ENCODE results near the gene CYP19A1. TPM values are rescaled to one million over a fixed set of nuclear protein-coding genes. Genes with fewer than 3 reads are reported as not detected.

Gene CYP19A1
- total and polyA plus RNA-seq, 10 of the 15 experiments (the other 5 are each of a cell fraction or from before 2014, with no cell fraction given), result 0.08 to 1.8 (median 0.70) TPM

DNA sequence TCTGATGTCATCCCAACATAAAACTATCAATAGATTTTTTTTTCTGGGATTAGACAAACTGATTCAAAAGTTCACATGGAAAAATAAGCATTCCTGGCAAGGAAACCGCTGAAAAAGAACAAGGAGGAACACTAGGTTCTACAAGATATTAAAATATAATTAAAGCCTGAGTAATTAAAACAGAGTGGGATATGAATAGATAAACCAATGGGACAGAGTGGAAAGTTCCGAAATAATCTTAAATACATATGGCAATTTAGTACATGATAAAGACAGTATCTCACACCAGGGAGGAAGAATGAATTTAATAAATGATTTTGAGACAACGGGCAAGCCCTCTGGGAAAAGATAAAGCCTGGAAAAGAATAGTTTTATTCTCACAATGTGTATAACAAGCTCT, 7.7 kb upstream of the CYP19A1 start:
- Histone ChIP-seq H4K20me1 (ENCODE audit: control insufficient read depth, insufficient read depth) (no peaks in the 10 kb centered on the region), H3K9ac (ENCODE audit: control insufficient read depth, insufficient read depth, low read length) (no peak overlapping the region), H2AFZ (ENCODE audit: control insufficient read depth, low read depth, low read length) (no peak overlapping the region), H3K4me3 (no peak overlapping the region), H3K4me1 (ENCODE audit: control insufficient read depth, insufficient read depth, low read length) (peaks cover 13% of the 10 kb centered on the region), H3K4me2 (ENCODE audit: control insufficient read depth, insufficient read depth) (no peak overlapping the region), H3K27me3 (replicated peaks in 1 of 2; ENCODE audit: control insufficient read depth in 2 of 2, insufficient read depth in 2 of 2, low read length in 1 of 2) (peaks cover 11 to 22% of the 10 kb centered on the region in 2 experiments), H3K9me3 (replicated peaks; ENCODE audit: control insufficient read depth, insufficient read depth, low read length) (no peaks in the 10 kb centered on the region; the same call in 2 of the 3 replicates), H3K36me3 (ENCODE audit: control insufficient read depth in 2 of 2, insufficient read depth in 2 of 2, low read length in 1 of 2) (no peaks in the 10 kb centered on the region), H3K27ac (ENCODE audit: control insufficient read depth, insufficient read depth) (no peak overlapping the region), H3K79me2 (ENCODE audit: control insufficient read depth, insufficient read depth, low read length) (no peaks in the 10 kb centered on the region)
- no TSS peak for BruUV-seq (replicated peaks)
- ATAC-seq (no peak), FAIRE-seq (no peak), DNase-seq (ENCODE audit: low read depth, low spot score) (no peak)
- ChIA-PET RAD21 (ENCODE audit: unreplicated experiment) (no interaction called here), POLR2A (no interaction called here), CTCF (no interaction called here), SMC1A (ENCODE audit: uncharacterized antibody, unreplicated experiment) (no interaction called here)
- in situ Hi-C loops (cut with MboI), result no loop called here
- TF ChIP-seq KDM1A (IDR thresholded peaks at IDR 0.05; ENCODE audit: borderline replicate concordance) (no peak), CBX5 (IDR thresholded peaks at IDR 0.05; ENCODE audit: low read depth) (no peak), RB1 (IDR thresholded peaks at IDR 0.05; ENCODE audit: borderline replicate concordance) (no peak), IRF4 (IDR thresholded peaks at IDR 0.05; ENCODE audit: low read depth, low read length) (no peak)
- 55% methylated on average over 3 of the region's 3 CpGs for WGBS (ENCODE audit: insufficient coverage, insufficient replicate concordance, low lambda C conversion rate, missing lambda C conversion rate)
- intact Hi-C loops (cut with micrococcal nuclease; ENCODE audit: unreplicated experiment), result no loop called here

DNA sequence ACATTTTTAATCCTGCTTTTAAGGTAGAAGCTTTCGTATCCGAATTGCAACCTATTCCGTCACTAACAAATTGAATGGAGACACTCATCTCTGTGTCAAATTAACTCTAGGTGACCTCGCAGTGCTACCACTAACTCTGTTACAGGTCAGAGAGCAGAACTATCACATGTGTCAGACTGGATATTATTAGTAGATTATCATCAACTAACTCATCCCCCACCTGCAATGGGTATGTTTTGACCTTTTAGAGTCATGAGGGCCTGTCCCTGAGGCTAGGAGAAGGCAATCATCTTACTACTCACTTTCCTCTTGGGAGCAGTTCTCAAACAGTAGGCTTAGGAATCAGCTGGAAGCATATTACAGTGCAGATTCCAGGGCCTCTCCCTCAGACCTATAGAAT, 5.1 kb upstream of the CYP19A1 start:
- Histone ChIP-seq H3K27me3 (replicated peaks in 1 of 2; ENCODE audit: control insufficient read depth in 2 of 2, insufficient read depth in 2 of 2, low read length in 1 of 2) (peaks cover 9 to 27% of the 10 kb centered on the region in 2 experiments; a peak in 3 of 4 replicates), H3K9ac (ENCODE audit: control insufficient read depth, insufficient read depth, low read length) (no peak overlapping the region), H3K27ac (ENCODE audit: control insufficient read depth, insufficient read depth) (no peak overlapping the region), H4K20me1 (ENCODE audit: control insufficient read depth, insufficient read depth) (no peaks in the 10 kb centered on the region), H3K4me1 (ENCODE audit: control insufficient read depth, insufficient read depth, low read length) (peaks cover 3% of the 10 kb centered on the region; the same call in 1 of the 2 replicates), H3K9me3 (replicated peaks; ENCODE audit: control insufficient read depth, insufficient read depth, low read length) (no peaks in the 10 kb centered on the region; the same call in 2 of the 3 replicates), H3K36me3 (ENCODE audit: control insufficient read depth in 2 of 2, insufficient read depth in 2 of 2, low read length in 1 of 2) (no peaks in the 10 kb centered on the region), H3K4me2 (ENCODE audit: control insufficient read depth, insufficient read depth) (no peak overlapping the region), H2AFZ (ENCODE audit: control insufficient read depth, low read depth, low read length) (no peak overlapping the region), H3K79me2 (ENCODE audit: control insufficient read depth, insufficient read depth, low read length) (no peaks in the 10 kb centered on the region), H3K4me3 (no peak overlapping the region)
- 48% methylated on average over 4 of the region's 4 CpGs for WGBS (ENCODE audit: insufficient coverage, insufficient replicate concordance, low lambda C conversion rate, missing lambda C conversion rate)
- BruUV-seq (replicated peaks), result no TSS peak
- in situ Hi-C loops (cut with MboI) (no loop called here), intact Hi-C loops (cut with micrococcal nuclease; ENCODE audit: unreplicated experiment) (no loop called here)
- no peak for DNase-seq (ENCODE audit: low read depth, low spot score)
- CTCF ChIA-PET, result no interaction called here
- POLR2A ChIA-PET, result no interaction called here
- RAD21 ChIA-PET (ENCODE audit: unreplicated experiment), result interaction anchor here (0.7 kb wide), 1 partner anchor 15 kb away, joined by 3 read pairs; no protein-coding TSS in a partner anchor
- no peak for ATAC-seq
- SMC1A ChIA-PET (ENCODE audit: uncharacterized antibody, unreplicated experiment), result no interaction called here
- TF ChIP-seq, protein P1, sequence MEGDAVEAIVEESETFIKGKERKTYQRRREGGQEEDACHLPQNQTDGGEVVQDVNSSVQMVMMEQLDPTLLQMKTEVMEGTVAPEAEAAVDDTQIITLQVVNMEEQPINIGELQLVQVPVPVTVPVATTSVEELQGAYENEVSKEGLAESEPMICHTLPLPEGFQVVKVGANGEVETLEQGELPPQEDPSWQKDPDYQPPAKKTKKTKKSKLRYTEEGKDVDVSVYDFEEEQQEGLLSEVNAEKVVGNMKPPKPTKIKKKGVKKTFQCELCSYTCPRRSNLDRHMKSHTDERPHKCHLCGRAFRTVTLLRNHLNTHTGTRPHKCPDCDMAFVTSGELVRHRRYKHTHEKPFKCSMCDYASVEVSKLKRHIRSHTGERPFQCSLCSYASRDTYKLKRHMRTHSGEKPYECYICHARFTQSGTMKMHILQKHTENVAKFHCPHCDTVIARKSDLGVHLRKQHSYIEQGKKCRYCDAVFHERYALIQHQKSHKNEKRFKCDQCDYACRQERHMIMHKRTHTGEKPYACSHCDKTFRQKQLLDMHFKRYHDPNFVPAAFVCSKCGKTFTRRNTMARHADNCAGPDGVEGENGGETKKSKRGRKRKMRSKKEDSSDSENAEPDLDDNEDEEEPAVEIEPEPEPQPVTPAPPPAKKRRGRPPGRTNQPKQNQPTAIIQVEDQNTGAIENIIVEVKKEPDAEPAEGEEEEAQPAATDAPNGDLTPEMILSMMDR (IDR thresholded peaks at IDR 0.05 in 2 of 3, conservative IDR thresholded peaks at IDR 0.05 in 1 of 3; ENCODE audit: control insufficient read depth in 2 of 3, extremely low read depth in 1 of 3, insufficient read depth in 1 of 3, low read depth in 3 of 3, low read length in 3 of 3), result no peak
- no peak for TF ChIP-seq MTA3 (IDR thresholded peaks at IDR 0.05; ENCODE audit: borderline replicate concordance, low read length)
- TF ChIP-seq, protein P2, sequence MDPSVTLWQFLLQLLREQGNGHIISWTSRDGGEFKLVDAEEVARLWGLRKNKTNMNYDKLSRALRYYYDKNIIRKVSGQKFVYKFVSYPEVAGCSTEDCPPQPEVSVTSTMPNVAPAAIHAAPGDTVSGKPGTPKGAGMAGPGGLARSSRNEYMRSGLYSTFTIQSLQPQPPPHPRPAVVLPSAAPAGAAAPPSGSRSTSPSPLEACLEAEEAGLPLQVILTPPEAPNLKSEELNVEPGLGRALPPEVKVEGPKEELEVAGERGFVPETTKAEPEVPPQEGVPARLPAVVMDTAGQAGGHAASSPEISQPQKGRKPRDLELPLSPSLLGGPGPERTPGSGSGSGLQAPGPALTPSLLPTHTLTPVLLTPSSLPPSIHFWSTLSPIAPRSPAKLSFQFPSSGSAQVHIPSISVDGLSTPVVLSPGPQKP (IDR thresholded peaks at IDR 0.05; ENCODE audit: low read depth, low read length), result no peak
- TF ChIP-seq POU2F2 (IDR thresholded peaks at IDR 0.05; ENCODE audit: borderline replicate concordance, low read depth, low read length), result no peak
- TF ChIP-seq FOXM1 (IDR thresholded peaks at IDR 0.05; ENCODE audit: low read depth, low read length), result no peak
- TF ChIP-seq TAF1 (IDR thresholded peaks at IDR 0.05; ENCODE audit: borderline replicate concordance, low read depth, low read length), result no peak
- no peak for TF ChIP-seq EGR1 (IDR thresholded peaks at IDR 0.05; ENCODE audit: borderline replicate concordance in 1 of 2, low read depth in 2 of 2, low read length in 2 of 2)
- no peak for TF ChIP-seq HDAC6 (IDR thresholded peaks at IDR 0.05; ENCODE audit: unreplicated experiment)
- no peak for TF ChIP-seq CEBPB (IDR thresholded peaks at IDR 0.05; ENCODE audit: borderline replicate concordance in 1 of 2, low read depth in 2 of 2, low read length in 2 of 2)
- TF ChIP-seq NR2C1 (IDR thresholded peaks at IDR 0.05), result no peak
- no peak for FAIRE-seq
